GM19239 (cell line): Measurements from ENCODE around the gene PCBP3.

ENCODE experiments used
- DNase-seq: peaks from one replicate; pipeline ENCODE4 v3.0.0; 2011; ENCODE audit warnings: low spot score; ENCODE audit not compliant: insufficient read length
- FAIRE-seq: peaks from 2 replicates; lab custom pipeline; 2011; peaks lifted over from hg19 to GRCh38; lab: Jason Lieb, UNC

Gene PCBP3

GRCh38 chr21:45865106-45865835 is 221.7 kb downstream of the PCBP3 start:
- DNase-seq, result no peak
- FAIRE-seq, result no peak

GRCh38 chr21:45866551-45866950 is 223.0 kb downstream of the PCBP3 start:
- DNase-seq (no peak), FAIRE-seq (no peak)

- FAIRE-seq, result no peak
- DNase-seq, result no peak
These were observed 223.6 kb downstream of the PCBP3 start for GRCh38 chr21:45867041-45867666.

- FAIRE-seq, result no peak
- DNase-seq, result no peak
These were observed 224.2 kb downstream of the PCBP3 start for GRCh38 chr21:45867671-45868081.

- DNase-seq (no peak), FAIRE-seq (no peak)
These were observed 224.6 kb downstream of the PCBP3 start for GRCh38 chr21:45868086-45868485.

GRCh38 chr21:45868488-45868887 is 225.0 kb downstream of the PCBP3 start:
- FAIRE-seq, result no peak
- no peak for DNase-seq

GRCh38 chr21:45869121-45870007 is 225.8 kb downstream of the PCBP3 start:
- no peak for FAIRE-seq
- no peak for DNase-seq

- no peak for DNase-seq
These were observed 226.9 kb downstream of the PCBP3 start for GRCh38 chr21:45870421-45870820.

GRCh38 chr21:45870851-45871615 is 227.5 kb downstream of the PCBP3 start:
- DNase-seq (no peak), FAIRE-seq (no peak)

More at GRCh38 chr21:45870421-45870820, 226.9 kb downstream of the PCBP3 start:
- no peak for FAIRE-seq

GRCh38 chr21:45871616-45872236 is 228.2 kb downstream of the PCBP3 start:
- DNase-seq (no peak), FAIRE-seq (no peak)

- FAIRE-seq (no peak), DNase-seq (no peak)
These were observed 228.9 kb downstream of the PCBP3 start for GRCh38 chr21:45872471-45872870.

GRCh38 chr21:45872902-45873301 is 229.4 kb downstream of the PCBP3 start:
- DNase-seq, result no peak
- no peak for FAIRE-seq

- FAIRE-seq, result no peak
- no peak for DNase-seq
These were observed 229.9 kb downstream of the PCBP3 start for GRCh38 chr21:45873418-45873817.

- DNase-seq (no peak), FAIRE-seq (no peak)
These were observed 230.3 kb downstream of the PCBP3 start for GRCh38 chr21:45873866-45874265.

- no peak for FAIRE-seq
- no peak for DNase-seq
These were observed 231.3 kb downstream of the PCBP3 start for GRCh38 chr21:45874716-45875415.

- no peak for FAIRE-seq
These were observed 231.9 kb downstream of the PCBP3 start for GRCh38 chr21:45875416-45875760.

GRCh38 chr21:45875881-45876280 is 232.4 kb downstream of the PCBP3 start:
- DNase-seq (no peak), FAIRE-seq (no peak)

More at GRCh38 chr21:45875416-45875760, 231.9 kb downstream of the PCBP3 start:
- no peak for DNase-seq

- FAIRE-seq (no peak), DNase-seq (no peak)
These were observed 233.1 kb downstream of the PCBP3 start for GRCh38 chr21:45876381-45877170.

GRCh38 chr21:45877171-45877438 is 233.6 kb downstream of the PCBP3 start:
- FAIRE-seq (no peak), DNase-seq (no peak)
